ENCODE results near the gene MORN1.
A peak's percentile ranks its signal among the peaks of the same experiment; 100 is the strongest.

GRCh38 chr1:2282556-2283270 lies 108.6 kb downstream of the MORN1 start:
- TF ChIP-seq, protein P1, sequence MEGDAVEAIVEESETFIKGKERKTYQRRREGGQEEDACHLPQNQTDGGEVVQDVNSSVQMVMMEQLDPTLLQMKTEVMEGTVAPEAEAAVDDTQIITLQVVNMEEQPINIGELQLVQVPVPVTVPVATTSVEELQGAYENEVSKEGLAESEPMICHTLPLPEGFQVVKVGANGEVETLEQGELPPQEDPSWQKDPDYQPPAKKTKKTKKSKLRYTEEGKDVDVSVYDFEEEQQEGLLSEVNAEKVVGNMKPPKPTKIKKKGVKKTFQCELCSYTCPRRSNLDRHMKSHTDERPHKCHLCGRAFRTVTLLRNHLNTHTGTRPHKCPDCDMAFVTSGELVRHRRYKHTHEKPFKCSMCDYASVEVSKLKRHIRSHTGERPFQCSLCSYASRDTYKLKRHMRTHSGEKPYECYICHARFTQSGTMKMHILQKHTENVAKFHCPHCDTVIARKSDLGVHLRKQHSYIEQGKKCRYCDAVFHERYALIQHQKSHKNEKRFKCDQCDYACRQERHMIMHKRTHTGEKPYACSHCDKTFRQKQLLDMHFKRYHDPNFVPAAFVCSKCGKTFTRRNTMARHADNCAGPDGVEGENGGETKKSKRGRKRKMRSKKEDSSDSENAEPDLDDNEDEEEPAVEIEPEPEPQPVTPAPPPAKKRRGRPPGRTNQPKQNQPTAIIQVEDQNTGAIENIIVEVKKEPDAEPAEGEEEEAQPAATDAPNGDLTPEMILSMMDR (IDR thresholded peaks at IDR 0.05 in 8 of 11, conservative IDR thresholded peaks at IDR 0.05 in 3 of 11) = no peak
- no peak for TF ChIP-seq POLR2A (IDR thresholded peaks at IDR 0.05)
- peak in 1 of 3 donors; percentile 9 for TF ChIP-seq POLR2AphosphoS5 (IDR thresholded peaks at IDR 0.05)
